Activated gamma-delta T cell (primary cell): ENCODE results near the gene ERFE.

Experiments
- DNase-seq: peaks from one replicate; lab custom pipeline; 2025; lab: John Stamatoyannopoulos, UW

Gene ERFE

DNA sequence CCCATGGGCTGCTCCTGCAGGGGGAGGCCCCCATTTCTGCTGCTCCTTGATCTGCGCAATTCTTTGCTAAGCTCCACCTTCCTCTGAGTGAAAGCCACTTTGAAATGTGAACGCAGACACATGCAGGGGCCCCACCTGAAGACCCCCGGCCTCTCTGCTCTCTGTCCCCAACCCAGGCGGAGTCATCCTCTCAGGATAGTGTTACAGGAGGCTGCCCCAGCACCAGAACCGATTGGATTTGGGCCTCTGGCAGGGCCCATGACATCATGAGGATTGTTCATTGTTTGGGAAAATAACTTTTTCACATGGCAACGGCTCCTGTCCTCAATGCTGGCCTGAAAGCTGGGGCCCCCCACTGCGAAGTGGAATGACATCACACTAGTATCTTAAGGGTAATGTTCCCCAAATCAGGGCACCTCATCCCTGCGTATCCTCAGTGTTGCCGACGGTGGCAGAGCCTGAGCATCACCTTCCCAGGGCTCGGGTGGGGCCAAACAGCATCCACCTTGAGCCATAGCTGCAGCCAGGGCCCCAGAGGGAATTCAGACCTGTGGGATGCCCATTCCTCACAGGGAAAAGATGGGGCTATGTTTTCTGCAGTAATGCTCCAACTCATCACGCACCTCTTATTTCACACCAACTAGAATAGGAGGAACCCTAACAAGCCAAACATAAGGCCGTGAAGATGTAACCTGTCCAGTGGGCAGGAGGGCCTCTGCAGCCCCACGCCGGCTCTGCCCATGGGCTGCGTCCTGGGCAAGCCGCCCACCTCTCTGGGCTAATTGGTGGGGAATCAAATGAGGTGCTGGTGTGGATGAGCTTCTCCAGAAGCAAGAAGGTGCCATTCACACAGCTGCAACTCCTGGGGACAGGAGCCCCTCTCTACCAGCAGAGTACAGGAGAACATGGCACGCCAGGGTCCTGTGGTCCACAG is 2.7 kb upstream of the ERFE start:
- no peak for DNase-seq

GRCh38 chr2:238157506-238158017 is 1.2 kb upstream of the ERFE start:
- DNase-seq: no peak

GRCh38 chr2:238158018-238158508 is 707 bp upstream of the ERFE start:
- no peak for DNase-seq

GRCh38 chr2:238159071-238159539 is 335 bp downstream of the ERFE start:
- no peak for DNase-seq

DNA sequence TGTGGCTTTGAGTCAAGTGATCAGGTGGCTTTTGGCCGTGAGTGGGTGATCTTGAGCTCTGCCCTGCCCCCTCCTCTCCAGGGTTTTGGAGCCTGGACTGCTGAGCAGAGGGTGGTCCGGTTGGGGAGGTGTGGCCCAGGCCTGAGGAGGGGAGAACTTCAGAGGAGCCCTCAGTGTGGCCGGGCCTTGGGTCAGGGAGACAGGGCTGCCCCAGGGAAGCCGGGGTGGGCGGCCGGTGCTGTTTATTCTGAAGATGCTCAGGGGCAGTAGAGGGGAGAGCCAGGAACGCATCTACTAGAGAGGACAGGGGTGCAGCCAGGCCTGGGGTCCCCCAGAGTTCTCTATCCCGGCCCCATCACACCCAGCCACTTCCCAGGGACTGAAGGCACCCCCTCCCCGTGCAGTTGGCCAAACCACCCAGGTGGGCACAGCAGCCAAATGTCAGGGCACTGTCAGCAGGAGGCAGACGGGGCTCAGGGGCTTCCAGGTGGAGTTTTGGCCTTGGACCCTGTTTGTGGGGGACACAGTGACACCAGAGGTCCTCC is 963 bp downstream of the ERFE start:
- no peak for DNase-seq

DNA sequence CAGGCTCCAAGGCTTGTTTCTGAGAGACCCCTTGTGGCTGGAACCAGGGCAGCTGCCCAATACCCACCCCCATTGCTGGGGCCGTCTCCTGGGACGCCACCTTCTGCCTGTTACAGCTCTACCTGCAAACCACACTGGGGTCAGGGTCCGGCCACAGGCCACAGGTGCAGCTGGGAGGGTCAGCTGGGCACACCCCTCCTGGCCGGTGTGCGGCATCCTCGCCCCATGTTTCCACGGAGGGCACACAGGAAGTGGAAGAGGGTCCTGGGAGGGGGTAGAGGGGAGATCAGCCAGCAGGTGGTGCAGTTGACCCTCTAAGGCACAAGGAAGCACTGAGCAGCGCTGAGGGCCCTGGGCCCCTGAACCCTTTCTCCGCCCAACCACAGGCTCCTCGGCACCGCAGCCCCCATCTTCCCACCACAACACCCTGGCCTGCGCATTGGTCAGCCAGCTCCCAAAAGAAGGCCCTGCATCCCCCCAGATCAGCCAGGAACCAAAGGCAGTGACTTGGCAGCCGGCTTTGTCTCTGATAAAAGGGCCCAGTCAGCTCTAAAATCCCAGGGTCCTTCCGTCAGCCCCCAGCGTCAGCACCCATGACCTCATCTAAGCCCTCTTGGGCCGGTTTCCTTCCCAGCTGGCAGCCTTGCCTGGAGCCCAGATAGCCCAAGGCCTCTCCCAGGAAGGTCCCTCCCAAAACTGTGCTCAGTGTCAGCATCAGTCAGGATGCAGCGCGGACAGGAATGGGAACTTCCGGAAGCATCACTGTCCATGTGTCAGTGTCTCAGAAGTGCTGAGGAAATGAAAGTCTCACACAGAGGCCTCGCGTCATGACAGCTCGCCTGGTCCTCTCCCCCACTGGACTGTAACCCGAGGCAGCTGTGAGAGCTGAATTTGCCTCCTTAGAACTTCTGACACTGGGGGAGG is 1.7 kb downstream of the ERFE start:
- no peak for DNase-seq

- no peak for DNase-seq
Measured at GRCh38 chr2:238161291-238162051, 2.7 kb downstream of the ERFE start.

- DNase-seq: no peak
Measured at GRCh38 chr2:238162251-238162845, 3.6 kb downstream of the ERFE start.

DNA sequence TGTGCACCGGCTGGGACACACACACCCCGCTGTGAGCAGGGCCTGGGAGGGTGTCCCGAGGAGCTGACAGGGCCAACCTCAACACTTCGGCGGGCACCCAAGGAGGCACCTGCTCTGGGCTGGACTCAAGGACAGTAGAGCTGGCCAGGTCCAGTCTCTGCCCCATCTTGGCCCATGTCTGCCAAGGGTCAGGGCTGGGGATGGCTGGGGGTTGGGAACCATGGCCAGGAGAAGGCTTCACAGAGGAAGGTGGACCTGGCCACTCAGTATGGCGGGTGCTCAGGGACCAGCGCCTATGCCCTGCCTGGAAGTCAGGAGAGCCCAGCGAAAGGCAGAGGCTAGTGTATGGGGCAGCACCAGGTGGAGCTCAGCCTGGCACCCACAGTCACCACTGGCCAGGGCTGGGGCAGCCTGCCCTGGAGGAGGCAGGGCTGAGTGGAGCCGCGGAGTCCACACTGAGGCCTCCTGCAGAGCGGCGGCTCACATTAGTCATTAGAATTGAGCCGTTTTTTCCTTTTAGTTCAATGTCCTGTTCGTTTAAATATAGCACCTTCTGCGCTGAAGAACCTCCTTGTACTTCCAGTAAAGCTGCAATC is 4.2 kb downstream of the ERFE start:
- DNase-seq: no peak

- DNase-seq: no peak
Measured at GRCh38 chr2:238163481-238164198, 4.9 kb downstream of the ERFE start.

DNA sequence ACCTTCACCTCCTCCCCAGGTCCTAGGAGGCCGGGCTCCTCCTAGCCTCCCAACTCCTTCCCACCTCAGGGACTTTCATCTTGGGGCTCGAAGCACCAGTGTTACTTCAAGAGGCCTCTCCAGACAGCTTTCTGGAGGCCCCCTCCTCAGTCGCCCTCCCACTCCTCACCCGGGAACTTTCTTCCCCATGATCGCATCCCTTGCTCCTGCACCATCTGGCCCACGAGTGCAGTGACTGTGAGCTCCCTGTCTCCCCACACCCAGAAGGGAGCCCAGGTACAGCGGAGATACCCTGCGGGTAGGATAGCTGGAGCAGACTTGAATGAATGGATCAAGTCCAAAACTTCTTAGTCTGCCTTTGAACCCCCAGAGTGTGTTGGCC is 6.1 kb downstream of the ERFE start:
- no peak for DNase-seq

DNA sequence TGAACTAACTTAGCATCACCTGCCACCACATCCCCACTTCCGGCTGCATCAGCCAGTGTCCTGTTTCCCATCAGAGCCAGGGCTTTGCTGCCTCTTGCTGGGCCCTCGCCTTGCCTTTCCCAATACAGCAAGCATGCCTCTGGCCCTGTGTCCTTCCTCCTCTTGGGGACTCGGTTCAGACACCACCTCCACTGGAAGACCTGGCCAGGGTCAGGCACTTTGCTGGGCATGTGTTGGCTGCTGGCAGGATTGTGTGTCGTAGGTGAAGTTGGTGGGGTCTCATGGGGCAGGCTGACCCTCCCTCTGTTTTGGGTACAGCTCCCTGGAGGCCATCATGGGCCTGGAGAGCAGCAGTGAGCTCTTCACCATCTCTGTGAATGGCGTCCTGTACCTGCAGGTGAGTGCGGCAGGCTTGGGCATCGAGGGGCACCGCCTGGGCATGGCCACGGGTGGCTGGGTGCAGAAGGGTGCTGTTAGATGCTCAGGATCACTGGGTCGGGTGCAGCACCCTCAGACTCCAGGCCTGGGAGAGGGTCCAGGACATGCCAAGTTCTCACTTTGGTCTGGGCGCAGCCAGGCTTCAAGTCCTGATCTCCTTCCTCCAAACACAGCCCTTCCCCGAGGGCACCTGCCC is 6.6 kb downstream of the ERFE start:
- DNase-seq: no peak

DNA sequence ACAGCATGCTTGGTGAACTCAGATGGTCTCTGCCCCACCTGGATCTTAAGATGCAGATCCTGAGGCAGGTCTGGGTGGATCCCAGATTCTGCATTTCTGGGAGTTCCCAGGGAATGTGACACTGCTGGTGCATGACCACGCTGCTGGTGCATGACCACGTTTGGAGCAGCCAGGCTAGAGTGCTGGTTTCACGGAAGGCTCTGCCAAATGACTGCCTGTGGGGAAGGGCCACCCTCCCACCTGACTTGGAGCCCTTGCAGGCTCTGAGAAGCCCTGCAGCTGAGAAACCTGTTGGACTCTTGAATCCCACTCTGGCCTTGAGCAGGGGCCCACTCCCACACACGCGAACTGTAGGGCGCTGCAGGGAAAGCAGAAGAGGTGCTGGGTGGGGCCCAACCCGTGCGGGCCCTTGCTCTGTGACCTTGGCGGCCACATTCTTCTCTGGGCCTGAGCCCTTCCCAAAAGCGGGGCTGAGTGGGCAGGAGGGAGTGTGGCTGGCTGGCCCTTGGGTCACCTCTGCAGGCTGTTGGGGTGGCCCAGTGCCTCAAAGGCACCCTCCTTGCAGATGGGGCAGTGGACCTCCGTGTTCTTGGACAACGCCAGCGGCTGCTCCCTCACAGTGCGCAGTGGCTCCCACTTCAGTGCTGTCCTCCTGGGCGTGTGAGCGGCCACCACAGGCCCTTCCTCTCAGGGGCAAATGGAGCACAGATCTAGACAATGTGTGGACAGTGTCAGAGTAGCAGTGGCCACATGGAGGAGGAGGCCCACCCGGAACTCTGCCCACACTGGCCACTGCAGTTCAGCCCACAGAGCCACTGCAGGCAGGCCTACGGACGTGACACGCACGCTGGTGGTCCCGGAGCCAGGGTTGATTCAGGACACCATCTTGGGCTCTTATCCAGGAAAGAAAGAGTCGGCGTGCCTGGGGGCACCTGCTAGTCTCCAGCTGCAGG is 7.9 kb downstream of the ERFE start:
- DNase-seq: no peak

DNA sequence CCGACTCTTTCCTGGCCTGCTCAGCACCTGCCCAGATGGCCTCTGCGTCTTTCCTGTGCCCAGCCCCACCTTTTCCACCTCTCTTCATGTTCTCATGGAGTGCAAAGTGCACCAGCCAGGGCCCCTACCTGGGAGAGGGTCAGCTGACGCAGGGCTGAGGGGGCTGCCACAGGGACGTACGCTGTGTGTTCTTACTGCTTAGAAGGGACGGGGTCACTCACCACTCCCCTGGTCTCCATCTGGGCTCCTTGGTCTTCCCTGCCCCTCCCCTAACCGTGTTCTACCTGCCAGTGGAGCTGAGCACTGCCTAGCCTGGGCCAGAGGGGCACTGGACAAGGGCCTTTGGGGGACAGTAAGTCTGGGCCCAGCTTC is 8.6 kb downstream of the ERFE start:
- no peak for DNase-seq

GRCh38 chr2:238167761-238168160 is 9.0 kb downstream of the ERFE start:
- DNase-seq: no peak

GRCh38 chr2:238168196-238169047 is 9.7 kb downstream of the ERFE start:
- no peak for DNase-seq

DNA sequence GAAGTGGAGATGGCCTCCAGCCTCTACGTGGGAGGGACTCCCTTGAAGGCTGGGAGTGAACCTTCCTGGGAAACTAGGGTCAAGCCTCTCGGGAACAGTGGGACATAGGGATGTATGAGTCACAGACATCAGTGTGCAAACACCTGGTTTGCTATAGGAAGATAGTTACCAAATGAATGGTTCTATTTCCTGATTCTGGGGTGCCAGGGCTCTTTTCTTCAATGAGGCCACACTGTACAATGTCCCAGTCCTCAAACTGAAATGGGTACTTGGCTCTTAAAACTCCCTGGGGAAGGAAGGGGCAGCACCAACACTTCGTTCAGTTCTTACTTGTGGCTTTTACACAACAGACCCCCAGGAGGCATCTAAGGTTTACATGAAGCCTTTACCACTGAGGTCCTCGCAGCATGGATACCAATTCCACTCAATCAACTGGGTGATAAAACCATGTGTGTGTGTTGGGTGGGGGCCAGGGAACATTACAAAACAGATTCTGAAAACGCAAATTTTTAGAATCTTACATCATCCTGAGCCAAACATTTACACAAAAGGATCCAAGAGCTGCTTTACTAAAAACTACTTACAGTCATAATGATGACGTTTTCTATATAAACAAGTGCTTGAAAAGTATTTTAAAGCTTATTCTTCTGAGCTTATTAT is 10.4 kb downstream of the ERFE start:
- DNase-seq: no peak
